ENCODE measurements around the gene THRB. TPM values are rescaled to one million over a fixed set of nuclear protein-coding genes. Genes with fewer than 3 reads are reported as not detected.

THRB gene
- total RNA-seq, 1 donor from 2014 or later, result 0.31 TPM

GRCh38 chr3:24361623-24362022 lies 133.0 kb downstream of the THRB start:
- H3K27me3 Mint-ChIP-seq, result no peaks in the 10 kb centered on the region
- ChIA-PET CTCF (no interaction called here), POLR2A (no interaction called here)
- no peaks in the 10 kb centered on the region for H3K36me3 Mint-ChIP-seq (ENCODE audit: low read depth)
- no peak for TF ChIP-seq CTCF (IDR thresholded peaks at IDR 0.05)
- no peak for ATAC-seq (ENCODE audit: low read depth)
- no peaks in the 10 kb centered on the region for H3K4me1 Mint-ChIP-seq
- no peaks in the 10 kb centered on the region for H3K9me3 Mint-ChIP-seq
- intact Hi-C loops (cut with micrococcal nuclease), result no loop called here
- DNase-seq, result no peak
- no peak overlapping the region for H3K4me3 Mint-ChIP-seq
- no peak overlapping the region for H3K27ac Mint-ChIP-seq

DNA sequence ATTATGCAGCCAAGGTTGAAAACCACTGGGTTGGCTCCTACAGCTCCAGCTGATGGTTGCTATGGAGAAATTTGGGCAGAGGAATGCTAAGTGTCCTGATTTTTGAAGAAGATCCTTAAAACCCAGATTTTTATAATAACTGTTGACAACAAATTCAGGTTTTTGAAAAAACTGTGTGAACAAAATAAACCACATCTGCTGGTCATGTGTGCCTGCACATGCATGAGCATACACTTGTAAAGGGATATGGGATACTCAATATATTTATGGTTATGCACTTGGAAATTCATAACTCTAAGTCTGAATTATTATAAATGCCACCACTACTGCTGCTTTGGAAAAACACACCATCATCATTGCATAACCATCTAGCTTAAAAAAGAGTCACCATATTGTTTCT lies 133.7 kb downstream of the THRB start:
- Mint-ChIP-seq H3K4me3 (no peak overlapping the region), H3K9me3 (no peaks in the 10 kb centered on the region), H3K27me3 (no peaks in the 10 kb centered on the region), H3K27ac (no peak overlapping the region), H3K36me3 (ENCODE audit: low read depth) (no peaks in the 10 kb centered on the region), H3K4me1 (no peaks in the 10 kb centered on the region)
- no peak for TF ChIP-seq CTCF (IDR thresholded peaks at IDR 0.05)
- CTCF ChIA-PET, result no interaction called here
- POLR2A ChIA-PET, result no interaction called here
- DNase-seq (no peak), ATAC-seq (ENCODE audit: low read depth) (no peak)
- intact Hi-C loops (cut with micrococcal nuclease), result no loop called here

- ChIA-PET CTCF (no interaction called here), POLR2A (no interaction called here)
- Mint-ChIP-seq H3K4me3 (no peak overlapping the region), H3K9me3 (no peaks in the 10 kb centered on the region), H3K36me3 (ENCODE audit: low read depth) (no peaks in the 10 kb centered on the region), H3K4me1 (no peaks in the 10 kb centered on the region), H3K27me3 (peaks cover 3% of the 10 kb centered on the region), H3K27ac (no peak overlapping the region)
- intact Hi-C loops (cut with micrococcal nuclease), result loop anchor here (10.0 kb wide), 1 partner anchor 605 kb away; no protein-coding TSS in a partner anchor
- ATAC-seq (ENCODE audit: low read depth) (no peak), DNase-seq (no peak)
- no peak for TF ChIP-seq CTCF (IDR thresholded peaks at IDR 0.05)
Measured at GRCh38 chr3:24359645-24360462, 134.8 kb downstream of the THRB start.

DNA sequence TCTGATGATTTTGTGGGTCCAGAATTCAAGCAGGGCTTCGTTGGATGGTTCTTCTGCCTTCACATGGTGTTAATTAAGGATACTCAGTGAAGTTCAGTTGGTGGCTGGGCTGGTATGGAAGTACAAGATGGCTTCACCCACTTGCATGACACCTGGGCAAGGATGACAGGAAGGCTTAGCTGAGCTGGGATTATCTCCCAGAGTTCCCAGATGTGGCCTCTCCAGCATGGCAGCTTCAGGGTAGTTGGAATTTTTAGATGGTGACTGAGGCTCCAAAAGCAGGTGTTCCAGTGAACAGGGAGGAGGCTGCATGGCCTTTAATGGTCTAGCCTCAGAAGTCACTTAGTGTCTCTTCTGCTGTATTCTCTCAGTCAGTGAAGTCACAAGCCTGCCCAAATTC lies 135.5 kb downstream of the THRB start:
- Mint-ChIP-seq H3K27me3 (peaks cover 3% of the 10 kb centered on the region), H3K4me1 (no peaks in the 10 kb centered on the region), H3K36me3 (ENCODE audit: low read depth) (no peaks in the 10 kb centered on the region), H3K27ac (no peak overlapping the region), H3K4me3 (no peak overlapping the region), H3K9me3 (no peaks in the 10 kb centered on the region)
- DNase-seq (no peak), ATAC-seq (ENCODE audit: low read depth) (no peak)
- intact Hi-C loops (cut with micrococcal nuclease), result loop anchor here (10.0 kb wide), 1 partner anchor 606 kb away; no protein-coding TSS in a partner anchor
- POLR2A ChIA-PET, result no interaction called here
- TF ChIP-seq CTCF (IDR thresholded peaks at IDR 0.05), result no peak
- CTCF ChIA-PET, result no interaction called here

DNA sequence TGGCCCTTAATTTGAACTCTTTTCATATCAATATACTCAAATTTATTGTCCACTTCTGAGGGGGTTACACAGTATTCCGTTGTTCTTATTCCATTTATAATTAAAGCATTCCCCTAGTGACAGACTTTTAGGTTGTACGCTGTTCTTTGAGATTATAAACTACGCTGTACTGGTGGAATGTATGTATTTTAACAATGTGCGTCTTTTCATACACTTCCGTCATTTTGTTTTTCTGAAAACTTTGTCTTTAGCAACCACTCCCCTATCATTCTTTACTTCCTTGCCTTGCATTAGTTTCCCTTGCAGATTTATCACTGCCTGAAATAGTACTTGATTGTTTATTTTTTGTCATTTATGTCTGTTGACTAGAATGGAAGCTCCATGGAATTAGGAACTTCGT lies 137.0 kb downstream of the THRB start:
- ChIA-PET CTCF (no interaction called here), POLR2A (no interaction called here)
- H3K27ac Mint-ChIP-seq, result no peak overlapping the region
- DNase-seq (no peak), ATAC-seq (ENCODE audit: low read depth) (no peak)
- no peak for TF ChIP-seq CTCF (IDR thresholded peaks at IDR 0.05)
- H3K4me3 Mint-ChIP-seq, result no peak overlapping the region
- no peaks in the 10 kb centered on the region for H3K36me3 Mint-ChIP-seq (ENCODE audit: low read depth)
- intact Hi-C loops (cut with micrococcal nuclease), result loop anchor here (10.0 kb wide), 1 partner anchor 607 kb away; no protein-coding TSS in a partner anchor
- H3K9me3 Mint-ChIP-seq, result no peaks in the 10 kb centered on the region
- peaks cover 3% of the 10 kb centered on the region for H3K27me3 Mint-ChIP-seq
- no peaks in the 10 kb centered on the region for H3K4me1 Mint-ChIP-seq
